Measurements from ENCODE around the gene GBP5. TPM values are rescaled to one million over a fixed set of nuclear protein-coding genes. Genes with fewer than 3 reads are reported as not detected.

GBP5 gene
- total and polyA plus RNA-seq, 4 donors: 0.78 to 3.8 (median 1.7) TPM

GRCh38 chr1:89298461-89298860 is 25.8 kb upstream of the GBP5 start:
- no peak for DNase-seq (ENCODE audit: low spot score)
- no peaks in the 10 kb centered on the region for H3K9me3 ChIP-seq (ENCODE audit: control insufficient read depth in 4 of 4, low read length in 3 of 4)
- H3K27ac ChIP-seq (ENCODE audit: low read depth in 1 of 2, low read length in 2 of 2): no peak overlapping the region
- H3K4me3 ChIP-seq (ENCODE audit: low read depth in 1 of 3, low read length in 3 of 3): no peak overlapping the region
- no peaks in the 10 kb centered on the region for H3K27me3 ChIP-seq (ENCODE audit: control insufficient read depth in 4 of 4, insufficient read depth in 4 of 4, low read length in 3 of 4)
- no peaks in the 10 kb centered on the region for H3K36me3 ChIP-seq (ENCODE audit: control insufficient read depth in 4 of 4, insufficient read depth in 3 of 4, low read depth in 1 of 4, low read length in 3 of 4)
- H3K9ac ChIP-seq (ENCODE audit: low read depth in 1 of 2, low read length in 2 of 2): no peak overlapping the region
- TF ChIP-seq JUND (IDR thresholded peaks at IDR 0.05) (no peak), CTCF (IDR thresholded peaks at IDR 0.05; ENCODE audit: low read depth, low read length, missing input control) (no peak), GABPA (IDR thresholded peaks at IDR 0.05 in 1 of 2, conservative IDR thresholded peaks at IDR 0.05 in 1 of 2) (no peak), ZBTB33 (IDR thresholded peaks at IDR 0.05) (no peak), REST (IDR thresholded peaks at IDR 0.05) (no peak), ATF3 (IDR thresholded peaks at IDR 0.05) (no peak), NR2F2 (IDR thresholded peaks at IDR 0.05) (no peak), SP1 (IDR thresholded peaks at IDR 0.05) (no peak)
- H3K4me1 ChIP-seq (ENCODE audit: control insufficient read depth in 4 of 4, insufficient read depth in 4 of 4, low read length in 3 of 4): peaks cover 0 to 4% (median 0%) of the 10 kb centered on the region in 4 donors

GRCh38 chr1:89295187-89295586 is 22.5 kb upstream of the GBP5 start:
- Histone ChIP-seq H3K9ac (ENCODE audit: low read depth in 1 of 2, low read length in 2 of 2) (no peak overlapping the region), H3K27me3 (ENCODE audit: control insufficient read depth in 4 of 4, insufficient read depth in 4 of 4, low read length in 3 of 4) (no peaks in the 10 kb centered on the region), H3K4me1 (ENCODE audit: control insufficient read depth in 4 of 4, insufficient read depth in 4 of 4, low read length in 3 of 4) (peaks cover 0 to 4% (median 0%) of the 10 kb centered on the region in 4 donors), H3K27ac (ENCODE audit: low read depth in 1 of 2, low read length in 2 of 2) (no peak overlapping the region), H3K36me3 (ENCODE audit: control insufficient read depth in 4 of 4, insufficient read depth in 3 of 4, low read depth in 1 of 4, low read length in 3 of 4) (no peaks in the 10 kb centered on the region), H3K9me3 (ENCODE audit: control insufficient read depth in 4 of 4, low read length in 3 of 4) (no peaks in the 10 kb centered on the region), H3K4me3 (ENCODE audit: low read depth in 1 of 3, low read length in 3 of 3) (no peak overlapping the region)
- 65% methylated on average over 1 of the region's 1 CpG for WGBS
- no peak for DNase-seq (ENCODE audit: low spot score)
- TF ChIP-seq YY1 (IDR thresholded peaks at IDR 0.05) (no peak), MAX (IDR thresholded peaks at IDR 0.05) (no peak), ZBTB33 (IDR thresholded peaks at IDR 0.05) (no peak), HNF4A (conservative IDR thresholded peaks at IDR 0.05) (no peak), ATF3 (IDR thresholded peaks at IDR 0.05) (no peak), GABPA (IDR thresholded peaks at IDR 0.05 in 1 of 2, conservative IDR thresholded peaks at IDR 0.05 in 1 of 2) (no peak), REST (IDR thresholded peaks at IDR 0.05) (no peak), FOXA2 (IDR thresholded peaks at IDR 0.05) (no peak), SP1 (IDR thresholded peaks at IDR 0.05) (no peak), RAD21 (IDR thresholded peaks at IDR 0.05) (no peak), EGR1 (IDR thresholded peaks at IDR 0.05; ENCODE audit: low read depth in 2 of 2) (no peak), FOXA1 (IDR thresholded peaks at IDR 0.05) (no peak)
